HCT116 (cell line): ENCODE results near the gene RBM19.

ENCODE experiments used
- CBX3 ChIP-seq: IDR thresholded peaks from 2 replicates; pipeline ENCODE4 v1.6.1; 2012; ENCODE audit warnings: low read depth
- CEBPB ChIP-seq: IDR thresholded peaks from 2 replicates; pipeline ENCODE4 v1.6.1; 2012; ENCODE audit warnings: low read depth
- CTCF ChIP-seq, 3 experiments: fragments of 200-600 bp in 1 of 3; sonication (generic) in 1 of 3; IDR thresholded peaks in 2 of 3; conservative IDR thresholded peaks in 1 of 3; 2 replicates each; pipeline ENCODE4 v1.5.1; 2012 to 2017; ENCODE audit warnings: low read depth in 2 of 3, low read length in 2 of 3, antibody characterized with exemption in 1 of 3, borderline replicate concordance in 1 of 3, control low read depth in 1 of 3, mild to moderate bottlenecking in 1 of 3, mixed read lengths in 1 of 3, mixed run types in 1 of 3, moderate library complexity in 1 of 3; ENCODE audit not compliant: insufficient read depth in 1 of 3
- EZH2 ChIP-seq: fragments of 200-600 bp; sonication (generic); IDR thresholded peaks from 2 replicates; pipeline ENCODE4 v1.6.1; 2017; ENCODE audit warnings: antibody characterized with exemption, mixed run types
- MAX ChIP-seq: IDR thresholded peaks from 2 replicates; pipeline ENCODE4 v1.6.1; 2012
- POLR2A ChIP-seq: IDR thresholded peaks from 2 replicates; pipeline ENCODE4 v1.7.0; 2011; ENCODE audit warnings: borderline replicate concordance; ENCODE audit not compliant: insufficient read depth, insufficient read length; ENCODE audit errors: extremely low read depth
- POLR2AphosphoS5 ChIP-seq: IDR thresholded peaks from 2 replicates; pipeline ENCODE4 v1.6.1; 2011; ENCODE audit warnings: mild to moderate bottlenecking, low read depth, low read length, moderate library complexity
- REST ChIP-seq: IDR thresholded peaks from 2 replicates; pipeline ENCODE4 v1.6.1; 2012; ENCODE audit warnings: low read depth
- YY1 ChIP-seq: IDR thresholded peaks from 2 replicates; pipeline ENCODE4 v1.6.1; 2011; ENCODE audit warnings: low read length, low read depth, moderate library complexity, mild to moderate bottlenecking; ENCODE audit not compliant: insufficient replicate concordance; ENCODE audit errors: extremely low read depth
- ZNF274 ChIP-seq: fragments of 200-500 bp; sonication (Bioruptor generic); IDR thresholded peaks from 2 replicates; pipeline ENCODE4 v1.6.1; 2014; ENCODE audit warnings: mild to moderate bottlenecking, low read depth, low read length, inconsistent platforms

GRCh38 chr12:113914176-113914575 lies 51.9 kb downstream of the RBM19 start:
- TF ChIP-seq POLR2AphosphoS5 (no peak), CTCF (IDR thresholded peaks at IDR 0.05 in 2 of 3, conservative IDR thresholded peaks at IDR 0.05 in 1 of 3; ENCODE audit: borderline replicate concordance in 1 of 3, insufficient read depth in 1 of 3, low read depth in 2 of 3, low read length in 2 of 3) (no peak), POLR2A (no peak), CBX3 (no peak), CEBPB (no peak), MAX (no peak), EZH2 (no peak), YY1 (no peak), ZNF274 (no peak), REST (no peak)
